GM12801 (cell line): ENCODE measurements around the gene RMI2.

Experiments used
- CTCF ChIP-seq: IDR thresholded peaks from one replicate; pipeline ENCODE4 v1.5.1; 2011; ENCODE audit warnings: control low read depth; ENCODE audit not compliant: insufficient read length; ENCODE audit errors: extremely low read depth

The RMI2 gene

GRCh38 chr16:11355862-11356261 is 10.6 kb downstream of the RMI2 start:
- TF ChIP-seq CTCF: no peak

- no peak for TF ChIP-seq CTCF
Observed at GRCh38 chr16:11356573-11357331, 11.5 kb downstream of the RMI2 start.

GRCh38 chr16:11358531-11358930 is 13.3 kb downstream of the RMI2 start:
- no peak for TF ChIP-seq CTCF

GRCh38 chr16:11359370-11359769 is 14.1 kb downstream of the RMI2 start:
- TF ChIP-seq CTCF: no peak

- TF ChIP-seq CTCF: no peak
Observed at GRCh38 chr16:11360641-11361373, 15.5 kb downstream of the RMI2 start.

- TF ChIP-seq CTCF: no peak
Observed at GRCh38 chr16:11361701-11362451, 16.6 kb downstream of the RMI2 start.

GRCh38 chr16:11363927-11364258 is 18.6 kb downstream of the RMI2 start:
- no peak for TF ChIP-seq CTCF
